ENCODE results near the gene TIAM2. TPM values are rescaled to one million over a fixed set of nuclear protein-coding genes. Genes with fewer than 3 reads are reported as not detected.

Gene TIAM2
- total and polyA plus RNA-seq, 2 experiments from 2014 or later, result 14.2 to 24.4 TPM

- TF ChIP-seq ZNF462 (CRISPR knock-in tag; IDR thresholded peaks at IDR 0.05), result no peak
- no peak for TF ChIP-seq JUNB (IDR thresholded peaks at IDR 0.05; ENCODE audit: unreplicated experiment)
- TF ChIP-seq CREB1 (CRISPR knock-in tag; IDR thresholded peaks at IDR 0.05; ENCODE audit: low read depth), result no peak
- TF ChIP-seq EZH2phosphoT487 (IDR thresholded peaks at IDR 0.05; ENCODE audit: unreplicated experiment), result no peak
Observed at GRCh38 chr6:154989448-154989847, 5.7 kb upstream of the TIAM2 start (continued).

DNA sequence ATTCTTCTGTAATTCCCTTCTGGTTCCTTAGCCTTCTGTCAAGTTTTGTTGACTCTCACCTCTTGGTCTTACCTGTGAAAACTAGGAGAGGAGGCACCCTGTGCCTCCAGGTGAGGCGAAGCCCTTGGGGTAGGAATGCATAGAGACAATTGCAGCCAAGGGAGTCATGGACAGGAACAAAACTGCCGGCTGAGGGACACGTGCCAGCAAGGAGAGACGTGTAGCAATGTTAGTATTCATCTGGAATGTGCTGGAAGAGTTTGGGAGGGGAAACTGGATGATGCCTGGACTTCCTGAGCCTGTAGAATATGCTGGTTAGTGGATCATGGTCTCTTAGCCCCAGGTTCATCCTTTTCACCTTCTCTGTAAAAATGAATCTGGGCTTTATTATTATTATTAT lies 3.9 kb upstream of the TIAM2 start:
- no peak overlapping the region for H2AFZ ChIP-seq
- H3K4me3 ChIP-seq, result no peak overlapping the region
- ATAC-seq, result no peak
- H3F3A ChIP-seq (replicated peaks; ENCODE audit: low read depth), result 0 out of 2 replicates have a peak, but pooled peaks cover 4% of the 10 kb centered on the region
- H3K4me1 ChIP-seq (ENCODE audit: insufficient read depth), result peaks cover under 1% of the 10 kb centered on the region; the same call in 1 of the 2 replicates
- H3K4me2 ChIP-seq, result no peak overlapping the region
- H3K27ac Mint-ChIP-seq, result no peak overlapping the region
- H4K20me1 ChIP-seq (replicated peaks; ENCODE audit: insufficient read depth), result no peaks in the 10 kb centered on the region
- no peak for TF ChIP-seq CREB1 (CRISPR knock-in tag; IDR thresholded peaks at IDR 0.05; ENCODE audit: low read depth)
- no peaks in the 10 kb centered on the region for H3K79me2 ChIP-seq (replicated peaks; ENCODE audit: insufficient read depth)
- peaks cover 19% of the 10 kb centered on the region for H3K27me3 Mint-ChIP-seq (ENCODE audit: insufficient read depth, low read depth, poor library complexity)
- no peak for DNase-seq (ENCODE audit: low spot score)
- H3K36me3 Mint-ChIP-seq (ENCODE audit: low read depth), result no peaks in the 10 kb centered on the region
- H3K27me3 ChIP-seq (ENCODE audit: insufficient read depth), result peaks cover 5% of the 10 kb centered on the region
- H3K27ac ChIP-seq (ENCODE audit: low read depth), result no peak overlapping the region
- no peak overlapping the region for H3K4me3 Mint-ChIP-seq
- peaks cover 3% of the 10 kb centered on the region; the same call in 2 of the 3 replicates for H3K9me3 Mint-ChIP-seq
- H3K36me3 ChIP-seq (ENCODE audit: insufficient read depth), result no peaks in the 10 kb centered on the region
- peaks cover 5% of the 10 kb centered on the region; the same call in 2 of the 3 replicates for H3K4me1 Mint-ChIP-seq
- H3K9me2 ChIP-seq (ENCODE audit: insufficient read depth), result no peaks in the 10 kb centered on the region

DNA sequence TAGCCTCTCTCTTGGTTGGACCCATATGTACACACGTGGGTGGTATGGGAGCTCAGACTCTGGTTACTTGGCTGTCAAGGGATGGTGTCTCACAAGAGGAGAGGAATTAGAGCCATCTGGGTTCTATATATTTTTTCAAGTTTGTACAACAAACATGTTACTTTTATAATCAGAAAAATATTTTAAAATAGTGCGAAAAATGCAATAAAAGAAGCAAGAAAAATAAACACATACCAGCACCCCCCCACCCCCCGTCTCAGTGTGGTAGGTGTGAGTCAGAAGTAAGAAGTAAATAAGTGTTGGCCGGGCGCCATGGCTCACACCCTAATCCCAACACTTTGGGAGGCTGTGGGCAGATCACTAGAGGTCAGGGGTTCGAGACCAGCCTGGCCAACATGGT lies 2.1 kb upstream of the TIAM2 start:
- Histone ChIP-seq H3K79me2 (replicated peaks; ENCODE audit: insufficient read depth) (peaks cover 15% of the 10 kb centered on the region), H3K9me2 (ENCODE audit: insufficient read depth) (no peaks in the 10 kb centered on the region), H2AFZ (no peak overlapping the region), H3K36me3 (ENCODE audit: insufficient read depth) (no peaks in the 10 kb centered on the region), H3F3A (replicated peaks; ENCODE audit: low read depth) (0 out of 2 replicates have a peak, but pooled peaks cover 4% of the 10 kb centered on the region), H3K4me2 (no peak overlapping the region), H3K27me3 (ENCODE audit: insufficient read depth) (peaks cover 11% of the 10 kb centered on the region), H3K27ac (ENCODE audit: low read depth) (no peak overlapping the region; the same call in 1 of the 2 replicates), H4K20me1 (replicated peaks; ENCODE audit: insufficient read depth) (no peaks in the 10 kb centered on the region), H3K4me3 (no peak overlapping the region), H3K4me1 (ENCODE audit: insufficient read depth) (peaks cover 18% of the 10 kb centered on the region)
- H3K4me3 Mint-ChIP-seq, result no peak overlapping the region
- ATAC-seq (no peak), DNase-seq (ENCODE audit: low spot score) (no peak)
- peaks cover 2% of the 10 kb centered on the region; the same call in 1 of the 3 replicates for H3K9me3 Mint-ChIP-seq
- no peaks in the 10 kb centered on the region for H3K36me3 Mint-ChIP-seq (ENCODE audit: low read depth)
- H3K4me1 Mint-ChIP-seq, result peaks cover 16% of the 10 kb centered on the region
- H3K27me3 Mint-ChIP-seq (ENCODE audit: insufficient read depth, low read depth, poor library complexity), result peaks cover 19% of the 10 kb centered on the region
- H3K27ac Mint-ChIP-seq, result no peak overlapping the region
- TF ChIP-seq EZH2phosphoT487 (IDR thresholded peaks at IDR 0.05; ENCODE audit: unreplicated experiment), result no peak
- TF ChIP-seq CREB1 (CRISPR knock-in tag; IDR thresholded peaks at IDR 0.05; ENCODE audit: low read depth), result no peak
- no peak for TF ChIP-seq JUNB (IDR thresholded peaks at IDR 0.05; ENCODE audit: unreplicated experiment)
- no peak for TF ChIP-seq ETS1 (IDR thresholded peaks at IDR 0.05)
- no peak for TF ChIP-seq ZNF331 (CRISPR knock-in tag; IDR thresholded peaks at IDR 0.05; ENCODE audit: low read depth)
- no peak for TF ChIP-seq CTCF (conservative IDR thresholded peaks at IDR 0.05; ENCODE audit: low read depth in 2 of 2)
- TF ChIP-seq POLR2AphosphoS5 (IDR thresholded peaks at IDR 0.05; ENCODE audit: low read depth), result no peak
- TF ChIP-seq NANOG (IDR thresholded peaks at IDR 0.05; ENCODE audit: borderline replicate concordance), result no peak
- no peak for TF ChIP-seq ZNF114 (CRISPR knock-in tag; IDR thresholded peaks at IDR 0.05)
- TF ChIP-seq EZH2 (IDR thresholded peaks at IDR 0.05; ENCODE audit: low read depth, unreplicated experiment), result no peak
